HepG2 (cell line): ENCODE measurements around the gene ATP6V0E2. TPM values are rescaled to one million over a fixed set of nuclear protein-coding genes. Genes with fewer than 3 reads are reported as not detected.
A peak's percentile ranks its signal among the peaks of the same experiment; 100 is the strongest.

Experiments used
- BHLHE40 ChIP-seq: IDR thresholded peaks from 2 replicates; pipeline ENCODE4 v1.6.1; 2011; ENCODE audit warnings: low read length, improper control_type of control experiment
- FOXC1 ChIP-seq: sonication (generic); formaldehyde crosslinking; IDR thresholded peaks from 2 replicates; pipeline ENCODE4 v1.8.0; 2022; ENCODE audit warnings: mild to moderate bottlenecking, missing genetic modification reagents, borderline replicate concordance
- HOMEZ ChIP-seq: IDR thresholded peaks from 2 replicates; pipeline ENCODE4 v1.6.1; 2016; ENCODE audit warnings: low read depth
- KAT2B ChIP-seq: fragments of 150-350 bp; IDR thresholded peaks from 2 replicates; pipeline ENCODE4 v1.6.1; 2014; ENCODE audit warnings: low read depth, low read length, borderline replicate concordance
- NR2F1 ChIP-seq, 2 experiments: fragments of 450-650 bp in 1 of 2; formaldehyde crosslinking in 1 of 2; IDR thresholded peaks; 2 replicates each; pipeline versions ENCODE4 v1.5.0 to v1.6.1; 2016 to 2020; ENCODE audit warnings: mild to moderate bottlenecking in 1 of 2, missing compliant biosample characterization in 1 of 2, missing genetic modification reagents in 1 of 2, moderate library complexity in 1 of 2
- RBM39 ChIP-seq: fragments of 200-400 bp; formaldehyde crosslinking; IDR thresholded peaks from one replicate; pipeline ENCODE4 v1.6.1; 2018; ENCODE audit warnings: antibody characterized with exemption, mild to moderate bottlenecking, low read depth, low read length; ENCODE audit not compliant: poor library complexity, severe bottlenecking
- RERE ChIP-seq: IDR thresholded peaks from 2 replicates; pipeline ENCODE4 v1.6.1; 2016; ENCODE audit warnings: low read depth, missing genetic modification reagents, missing compliant biosample characterization
- SCMH1 ChIP-seq: sonication (generic); formaldehyde crosslinking; IDR thresholded peaks from 2 replicates; pipeline ENCODE4 v1.9.0; 2021; ENCODE audit warnings: missing genetic modification reagents, mild to moderate bottlenecking, borderline replicate concordance
- SMARCC2 ChIP-seq: fragments of 450-650 bp; IDR thresholded peaks from 2 replicates; pipeline ENCODE4 v1.6.1; 2017; ENCODE audit warnings: antibody characterized with exemption, mild to moderate bottlenecking
- ZBTB25 ChIP-seq: IDR thresholded peaks from 2 replicates; pipeline ENCODE4 v1.6.1; 2018; ENCODE audit warnings: missing genetic modification reagents
- ZFP36 ChIP-seq: fragments of 150-350 bp; IDR thresholded peaks from 2 replicates; pipeline ENCODE4 v1.6.1; 2018; ENCODE audit warnings: borderline replicate concordance, low read length, low read depth; ENCODE audit not compliant: partially characterized antibody
- ZNF143 ChIP-seq: sonication (generic); formaldehyde crosslinking; IDR thresholded peaks from 2 replicates; pipeline ENCODE4 v1.4.0; 2020; ENCODE audit warnings: missing genetic modification reagents
- ZNF563 ChIP-seq: sonication (generic); formaldehyde crosslinking; IDR thresholded peaks from 2 replicates; pipeline ENCODE4 v1.8.0; 2022; ENCODE audit warnings: mild to moderate bottlenecking, moderate library complexity, missing genetic modification reagents
- ZZZ3 ChIP-seq: sonication (generic); formaldehyde crosslinking; IDR thresholded peaks from 2 replicates; pipeline ENCODE4 v1.4.0; 2020; ENCODE audit warnings: missing genetic modification reagents, mild to moderate bottlenecking, borderline replicate concordance
- polyA plus RNA-seq, 8 experiments: library from polyadenylated mRNA; depleted of rRNA in 3 of 8; stranded (reverse) in 7 of 8; unstranded in 1 of 8; fragments of >200 nt; fragmentation: Illumina TruSeq in 4 of 8; extraction: Trizol in 4 of 8; gene quantifications; 2 replicates each; pipeline versions ENCODE4 v1.2.1 to v1.2.3, GENCODE V29; 2011 to 2016; ENCODE audit warnings: low read depth in 4 of 8, missing spikeins in 1 of 8, mixed read lengths in 1 of 8; ENCODE audit not compliant: insufficient read depth in 1 of 8
- total RNA-seq, 5 experiments: library from RNA; depleted of rRNA; stranded (reverse); fragments of >200 nt; fragmentation: Illumina TruSeq; extraction: Trizol; gene quantifications; 2 replicates each; pipeline ENCODE4 v1.2.3, GENCODE V29; 2016; ENCODE audit warnings: low read depth in 1 of 5

Gene ATP6V0E2
- total and polyA plus RNA-seq, 2 of the 13 experiments (the other 11 are each of a cell fraction or from before 2014, with no cell fraction given): 36.8 to 203 TPM

GRCh38 chr7:149854611-149855360 is 19.0 kb upstream of the ATP6V0E2 start (continued):
- TF ChIP-seq RERE (CRISPR knock-in tag) (no peak), FOXC1 (CRISPR knock-in tag) (no peak), KAT2B (no peak), ZBTB25 (CRISPR knock-in tag) (0 out of 2 replicates have a peak, but pooled peaks have one; percentile 28), ZNF563 (no peak), ZZZ3 (no peak), RBM39 (no peak), ZFP36 (no peak), ZNF143 (CRISPR knock-in tag) (no peak), SCMH1 (no peak), HOMEZ (no peak), NR2F1 (CRISPR knock-in tag; IDR thresholded peaks at IDR 0.05) (peak; percentile 40 to 53; a peak in 3 of 4 replicates), BHLHE40 (peak; percentile 88), SMARCC2 (no peak)
